GM19239 (cell line): ENCODE measurements around the gene RAB10.
"Not testable (repeated sequence)": the region's sequence is repeated elsewhere in the genome, so short reads cannot be mapped to it uniquely, and the experiment has no call there.

ENCODE experiments used
- DNase-seq: peaks from one replicate; pipeline ENCODE4 v3.0.0; 2011; ENCODE audit warnings: low spot score; ENCODE audit not compliant: insufficient read length
- FAIRE-seq: peaks from 2 replicates; lab custom pipeline; 2011; peaks lifted over from hg19 to GRCh38; lab: Jason Lieb, UNC

The RAB10 gene

GRCh38 chr2:26033818-26034636 is at the start of gene RAB10:
Gene RAB10, plus strand, starts transcription at chr2:26034084. Its CDS starts 525 bp downstream, at chr2:26034609.
- peak; percentile 92 for DNase-seq
- FAIRE-seq: peak; percentile 97

- DNase-seq (no peak), FAIRE-seq (no peak)
Measured at GRCh38 chr2:25988134-25988533, 45.8 kb upstream of the RAB10 start.

- no peak for FAIRE-seq
- DNase-seq: no peak
Measured at GRCh38 chr2:25989154-25989553, 44.7 kb upstream of the RAB10 start.

- no peak for FAIRE-seq
Measured at GRCh38 chr2:25991965-25992364, 41.9 kb upstream of the RAB10 start.

GRCh38 chr2:25992556-25992955 is 41.3 kb upstream of the RAB10 start:
- FAIRE-seq: no peak

More at GRCh38 chr2:25991965-25992364, 41.9 kb upstream of the RAB10 start:
- DNase-seq: no peak

GRCh38 chr2:25993049-25993448 is 40.8 kb upstream of the RAB10 start:
- FAIRE-seq: no peak
- DNase-seq: no peak

More at GRCh38 chr2:25992556-25992955, 41.3 kb upstream of the RAB10 start:
- no peak for DNase-seq

- no peak for FAIRE-seq
- DNase-seq: no peak
Measured at GRCh38 chr2:25994509-25994908, 39.4 kb upstream of the RAB10 start.

GRCh38 chr2:25996844-25997243 is 37.0 kb upstream of the RAB10 start:
- DNase-seq (no peak), FAIRE-seq (no peak)

- FAIRE-seq, DNase-seq: not testable (repeated sequence)
Measured at GRCh38 chr2:25998816-25999383, 35.0 kb upstream of the RAB10 start.

- DNase-seq, FAIRE-seq: not testable (repeated sequence)
Measured at GRCh38 chr2:25999406-25999805, 34.5 kb upstream of the RAB10 start.

- FAIRE-seq: no peak
- DNase-seq: no peak
Measured at GRCh38 chr2:26000561-26001082, 33.3 kb upstream of the RAB10 start.

GRCh38 chr2:26001743-26002351 is 32.0 kb upstream of the RAB10 start:
- DNase-seq (no peak), FAIRE-seq (no peak)

- DNase-seq (no peak), FAIRE-seq (no peak)
Measured at GRCh38 chr2:26002632-26003310, 31.1 kb upstream of the RAB10 start.

- no peak for DNase-seq
Measured at GRCh38 chr2:26008095-26008494, 25.8 kb upstream of the RAB10 start.

GRCh38 chr2:26008851-26009566 is 24.9 kb upstream of the RAB10 start:
- FAIRE-seq (no peak), DNase-seq (no peak)

More at GRCh38 chr2:26008095-26008494, 25.8 kb upstream of the RAB10 start:
- FAIRE-seq: no peak

GRCh38 chr2:26009567-26009963 is 24.3 kb upstream of the RAB10 start:
- DNase-seq (no peak), FAIRE-seq (no peak)

GRCh38 chr2:26010943-26011342 is 22.9 kb upstream of the RAB10 start:
- DNase-seq (no peak), FAIRE-seq (no peak)

GRCh38 chr2:26011609-26011989 is 22.3 kb upstream of the RAB10 start:
- no peak for DNase-seq
- FAIRE-seq: no peak

GRCh38 chr2:26011990-26012856 is 21.7 kb upstream of the RAB10 start:
- DNase-seq (no peak), FAIRE-seq (no peak)
